Measurements from ENCODE around the gene KRCC1.

KRCC1 gene

GRCh38 chr2:88085602-88086001, 30.0 kb upstream of the KRCC1 start:
- H3K4me3 Mint-ChIP-seq, result no peak overlapping the region
- no peaks in the 10 kb centered on the region for H3K36me3 Mint-ChIP-seq
- no peaks in the 10 kb centered on the region for H3K9me3 Mint-ChIP-seq (ENCODE audit: low read depth)
- H3K4me1 Mint-ChIP-seq (ENCODE audit: low read depth), result peaks cover 14% of the 10 kb centered on the region
- H3K27ac Mint-ChIP-seq, result no peak overlapping the region
- no peaks in the 10 kb centered on the region for H3K27me3 Mint-ChIP-seq

- peaks cover 9% of the 10 kb centered on the region for H3K4me1 Mint-ChIP-seq (ENCODE audit: low read depth)
- H3K9me3 Mint-ChIP-seq (ENCODE audit: low read depth), result no peaks in the 10 kb centered on the region
- no peaks in the 10 kb centered on the region for H3K36me3 Mint-ChIP-seq
- no peak overlapping the region for H3K27ac Mint-ChIP-seq
- no peak overlapping the region for H3K4me3 Mint-ChIP-seq
- H3K27me3 Mint-ChIP-seq, result no peaks in the 10 kb centered on the region
Observed at GRCh38 chr2:88085099-88085498, 29.5 kb upstream of the KRCC1 start.

- H3K36me3 Mint-ChIP-seq, result no peaks in the 10 kb centered on the region
- no peak overlapping the region for H3K4me3 Mint-ChIP-seq
- no peak overlapping the region for H3K27ac Mint-ChIP-seq
- no peaks in the 10 kb centered on the region for H3K4me1 Mint-ChIP-seq (ENCODE audit: low read depth)
- H3K27me3 Mint-ChIP-seq, result no peaks in the 10 kb centered on the region
- no peaks in the 10 kb centered on the region for H3K9me3 Mint-ChIP-seq (ENCODE audit: low read depth)
Observed at GRCh38 chr2:88082781-88083180, 27.2 kb upstream of the KRCC1 start.

- H3K4me3 Mint-ChIP-seq, result no peak overlapping the region
- no peaks in the 10 kb centered on the region for H3K4me1 Mint-ChIP-seq (ENCODE audit: low read depth)
- H3K9me3 Mint-ChIP-seq (ENCODE audit: low read depth), result no peaks in the 10 kb centered on the region
- no peak overlapping the region for H3K27ac Mint-ChIP-seq
- H3K36me3 Mint-ChIP-seq, result no peaks in the 10 kb centered on the region
- H3K27me3 Mint-ChIP-seq, result no peaks in the 10 kb centered on the region
Observed at GRCh38 chr2:88081924-88082608, 26.5 kb upstream of the KRCC1 start.

- Mint-ChIP-seq H3K27ac (no peak overlapping the region), H3K36me3 (no peaks in the 10 kb centered on the region), H3K4me1 (ENCODE audit: low read depth) (no peaks in the 10 kb centered on the region), H3K4me3 (no peak overlapping the region), H3K27me3 (no peaks in the 10 kb centered on the region), H3K9me3 (ENCODE audit: low read depth) (no peaks in the 10 kb centered on the region)
Observed at GRCh38 chr2:88080545-88080944, 25.0 kb upstream of the KRCC1 start.

- no peaks in the 10 kb centered on the region for H3K36me3 Mint-ChIP-seq
- H3K4me3 Mint-ChIP-seq, result no peak overlapping the region
- no peaks in the 10 kb centered on the region for H3K9me3 Mint-ChIP-seq (ENCODE audit: low read depth)
- no peaks in the 10 kb centered on the region for H3K27me3 Mint-ChIP-seq
- no peak overlapping the region for H3K27ac Mint-ChIP-seq
- no peaks in the 10 kb centered on the region for H3K4me1 Mint-ChIP-seq (ENCODE audit: low read depth)
Observed at GRCh38 chr2:88078643-88079172, 23.1 kb upstream of the KRCC1 start.

- H3K27ac Mint-ChIP-seq, result no peak overlapping the region
- H3K27me3 Mint-ChIP-seq, result no peaks in the 10 kb centered on the region
- no peak overlapping the region for H3K4me3 Mint-ChIP-seq
- H3K9me3 Mint-ChIP-seq (ENCODE audit: low read depth), result peaks cover 4% of the 10 kb centered on the region
- no peaks in the 10 kb centered on the region for H3K4me1 Mint-ChIP-seq (ENCODE audit: low read depth)
- no peaks in the 10 kb centered on the region for H3K36me3 Mint-ChIP-seq
Observed at GRCh38 chr2:88077080-88077479, 21.5 kb upstream of the KRCC1 start.

GRCh38 chr2:88074854-88075292, 19.3 kb upstream of the KRCC1 start:
- no peak overlapping the region for H3K27ac Mint-ChIP-seq
- no peak overlapping the region for H3K4me3 Mint-ChIP-seq
- H3K27me3 Mint-ChIP-seq, result no peaks in the 10 kb centered on the region
- H3K4me1 Mint-ChIP-seq (ENCODE audit: low read depth), result no peaks in the 10 kb centered on the region
- H3K9me3 Mint-ChIP-seq (ENCODE audit: low read depth), result peaks cover 4% of the 10 kb centered on the region
- H3K36me3 Mint-ChIP-seq, result no peaks in the 10 kb centered on the region

GRCh38 chr2:88074150-88074549, 18.6 kb upstream of the KRCC1 start:
- no peaks in the 10 kb centered on the region for H3K27me3 Mint-ChIP-seq
- peaks cover 4% of the 10 kb centered on the region for H3K9me3 Mint-ChIP-seq (ENCODE audit: low read depth)
- no peaks in the 10 kb centered on the region for H3K36me3 Mint-ChIP-seq
- H3K27ac Mint-ChIP-seq, result no peak overlapping the region
- H3K4me3 Mint-ChIP-seq, result no peak overlapping the region
- H3K4me1 Mint-ChIP-seq (ENCODE audit: low read depth), result no peaks in the 10 kb centered on the region

GRCh38 chr2:88071365-88071764, 15.8 kb upstream of the KRCC1 start:
- no peaks in the 10 kb centered on the region for H3K36me3 Mint-ChIP-seq
- no peak overlapping the region for H3K4me3 Mint-ChIP-seq
- H3K27me3 Mint-ChIP-seq, result no peaks in the 10 kb centered on the region
- H3K4me1 Mint-ChIP-seq (ENCODE audit: low read depth), result no peaks in the 10 kb centered on the region
- H3K27ac Mint-ChIP-seq, result no peak overlapping the region
- peaks cover 4% of the 10 kb centered on the region for H3K9me3 Mint-ChIP-seq (ENCODE audit: low read depth)

- H3K27me3 Mint-ChIP-seq, result no peaks in the 10 kb centered on the region
- H3K4me3 Mint-ChIP-seq, result no peak overlapping the region
- H3K36me3 Mint-ChIP-seq, result no peaks in the 10 kb centered on the region
- H3K9me3 Mint-ChIP-seq (ENCODE audit: low read depth), result peaks cover 4% of the 10 kb centered on the region
- H3K4me1 Mint-ChIP-seq (ENCODE audit: low read depth), result no peaks in the 10 kb centered on the region
- H3K27ac Mint-ChIP-seq, result no peak overlapping the region
Observed at GRCh38 chr2:88070055-88070454, 14.5 kb upstream of the KRCC1 start.

GRCh38 chr2:88069117-88069516, 13.5 kb upstream of the KRCC1 start:
- Mint-ChIP-seq H3K4me1 (ENCODE audit: low read depth) (no peaks in the 10 kb centered on the region), H3K36me3 (no peaks in the 10 kb centered on the region), H3K27me3 (no peaks in the 10 kb centered on the region), H3K4me3 (no peak overlapping the region), H3K27ac (no peak overlapping the region), H3K9me3 (ENCODE audit: low read depth) (peaks cover 4% of the 10 kb centered on the region)

GRCh38 chr2:88068044-88068443, 12.5 kb upstream of the KRCC1 start:
- no peaks in the 10 kb centered on the region for H3K4me1 Mint-ChIP-seq (ENCODE audit: low read depth)
- no peaks in the 10 kb centered on the region for H3K27me3 Mint-ChIP-seq
- no peak overlapping the region for H3K27ac Mint-ChIP-seq
- peaks cover 2% of the 10 kb centered on the region for H3K9me3 Mint-ChIP-seq (ENCODE audit: low read depth)
- no peak overlapping the region for H3K4me3 Mint-ChIP-seq
- H3K36me3 Mint-ChIP-seq, result no peaks in the 10 kb centered on the region

- no peak within 1 kb of the TSS for H3K27ac Mint-ChIP-seq
- no peaks in the 10 kb centered on the region for H3K36me3 Mint-ChIP-seq
- no peaks in the 10 kb centered on the region for H3K27me3 Mint-ChIP-seq
- no peak within 1 kb of the TSS for H3K4me3 Mint-ChIP-seq
- H3K9me3 Mint-ChIP-seq (ENCODE audit: low read depth), result no peaks in the 10 kb centered on the region
- H3K4me1 Mint-ChIP-seq (ENCODE audit: low read depth), result no peaks in the 10 kb centered on the region
Observed at GRCh38 chr2:88067598-88067997, 12.0 kb upstream of the KRCC1 start, which contains the start of gene SMYD1. SMYD1 (plus strand) TSS chr2:88067825; CDS start chr2:88067865, 40 bp downstream.

- Mint-ChIP-seq H3K27ac (no peak overlapping the region), H3K4me3 (no peak overlapping the region), H3K36me3 (no peaks in the 10 kb centered on the region)
Observed at GRCh38 chr2:88067189-88067588, 11.6 kb upstream of the KRCC1 start.

GRCh38 chr2:88066543-88066942, 11.0 kb upstream of the KRCC1 start:
- no peaks in the 10 kb centered on the region for H3K9me3 Mint-ChIP-seq (ENCODE audit: low read depth)
- no peaks in the 10 kb centered on the region for H3K36me3 Mint-ChIP-seq
- no peaks in the 10 kb centered on the region for H3K4me1 Mint-ChIP-seq (ENCODE audit: low read depth)
- H3K27ac Mint-ChIP-seq, result no peak overlapping the region
- H3K4me3 Mint-ChIP-seq, result no peak overlapping the region
- no peaks in the 10 kb centered on the region for H3K27me3 Mint-ChIP-seq

More at GRCh38 chr2:88067189-88067588, 11.6 kb upstream of the KRCC1 start:
- no peaks in the 10 kb centered on the region for H3K9me3 Mint-ChIP-seq (ENCODE audit: low read depth)
- H3K4me1 Mint-ChIP-seq (ENCODE audit: low read depth), result no peaks in the 10 kb centered on the region
- no peaks in the 10 kb centered on the region for H3K27me3 Mint-ChIP-seq
